ENCODE measurements around the gene OCA2.

DNA sequence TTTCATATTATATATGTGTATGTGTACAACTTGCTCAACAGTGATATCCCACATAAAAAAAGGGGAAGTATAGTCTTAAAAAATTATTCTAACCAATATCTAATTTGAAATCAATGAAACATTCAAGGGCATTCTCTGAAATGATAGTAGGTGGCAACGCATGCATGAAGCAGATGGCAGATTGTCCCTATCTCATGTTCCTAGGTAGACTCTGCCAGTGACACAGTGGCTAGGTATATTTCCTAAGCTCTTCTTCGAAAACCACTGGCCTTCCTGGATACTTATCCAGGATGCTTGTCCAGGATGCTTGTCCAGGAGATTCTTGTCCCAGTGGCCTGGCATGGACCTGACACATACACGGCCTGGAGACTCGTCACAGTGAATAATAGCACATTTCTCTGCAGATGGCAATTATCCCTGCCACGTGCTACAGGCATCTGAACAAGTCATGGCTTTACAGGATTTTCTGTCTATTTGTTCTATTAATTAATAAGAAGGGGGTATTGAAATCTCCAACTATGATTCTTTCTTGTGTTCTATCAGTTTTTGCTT, 54.9 kb downstream of the OCA2 start:
- TF ChIP-seq, protein P1, sequence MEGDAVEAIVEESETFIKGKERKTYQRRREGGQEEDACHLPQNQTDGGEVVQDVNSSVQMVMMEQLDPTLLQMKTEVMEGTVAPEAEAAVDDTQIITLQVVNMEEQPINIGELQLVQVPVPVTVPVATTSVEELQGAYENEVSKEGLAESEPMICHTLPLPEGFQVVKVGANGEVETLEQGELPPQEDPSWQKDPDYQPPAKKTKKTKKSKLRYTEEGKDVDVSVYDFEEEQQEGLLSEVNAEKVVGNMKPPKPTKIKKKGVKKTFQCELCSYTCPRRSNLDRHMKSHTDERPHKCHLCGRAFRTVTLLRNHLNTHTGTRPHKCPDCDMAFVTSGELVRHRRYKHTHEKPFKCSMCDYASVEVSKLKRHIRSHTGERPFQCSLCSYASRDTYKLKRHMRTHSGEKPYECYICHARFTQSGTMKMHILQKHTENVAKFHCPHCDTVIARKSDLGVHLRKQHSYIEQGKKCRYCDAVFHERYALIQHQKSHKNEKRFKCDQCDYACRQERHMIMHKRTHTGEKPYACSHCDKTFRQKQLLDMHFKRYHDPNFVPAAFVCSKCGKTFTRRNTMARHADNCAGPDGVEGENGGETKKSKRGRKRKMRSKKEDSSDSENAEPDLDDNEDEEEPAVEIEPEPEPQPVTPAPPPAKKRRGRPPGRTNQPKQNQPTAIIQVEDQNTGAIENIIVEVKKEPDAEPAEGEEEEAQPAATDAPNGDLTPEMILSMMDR (IDR thresholded peaks at IDR 0.05; ENCODE audit: control extremely low read depth in 1 of 3, insufficient read depth in 1 of 3, low read depth in 1 of 3, low read length in 3 of 3): no peak
- TF ChIP-seq HDAC6 (IDR thresholded peaks at IDR 0.05; ENCODE audit: low read depth, low read length): no peak
- no peak for TF ChIP-seq HDAC2 (IDR thresholded peaks at IDR 0.05; ENCODE audit: borderline replicate concordance in 1 of 2, low read depth in 2 of 2, low read length in 2 of 2)
- no peak for TF ChIP-seq EZH2 (IDR thresholded peaks at IDR 0.05; ENCODE audit: low read depth, low read length, severe bottlenecking)
- no peak for TF ChIP-seq CHD2 (IDR thresholded peaks at IDR 0.05; ENCODE audit: low read length)
- no peak for TF ChIP-seq SRF (IDR thresholded peaks at IDR 0.05; ENCODE audit: low read depth, low read length)
- TF ChIP-seq GABPA (IDR thresholded peaks at IDR 0.05; ENCODE audit: borderline replicate concordance, insufficient read depth, low read length): no peak
- TF ChIP-seq, protein P2, sequence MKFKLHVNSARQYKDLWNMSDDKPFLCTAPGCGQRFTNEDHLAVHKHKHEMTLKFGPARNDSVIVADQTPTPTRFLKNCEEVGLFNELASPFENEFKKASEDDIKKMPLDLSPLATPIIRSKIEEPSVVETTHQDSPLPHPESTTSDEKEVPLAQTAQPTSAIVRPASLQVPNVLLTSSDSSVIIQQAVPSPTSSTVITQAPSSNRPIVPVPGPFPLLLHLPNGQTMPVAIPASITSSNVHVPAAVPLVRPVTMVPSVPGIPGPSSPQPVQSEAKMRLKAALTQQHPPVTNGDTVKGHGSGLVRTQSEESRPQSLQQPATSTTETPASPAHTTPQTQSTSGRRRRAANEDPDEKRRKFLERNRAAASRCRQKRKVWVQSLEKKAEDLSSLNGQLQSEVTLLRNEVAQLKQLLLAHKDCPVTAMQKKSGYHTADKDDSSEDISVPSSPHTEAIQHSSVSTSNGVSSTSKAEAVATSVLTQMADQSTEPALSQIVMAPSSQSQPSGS (IDR thresholded peaks at IDR 0.05; ENCODE audit: low read length): no peak
- TF ChIP-seq POLR2A (IDR thresholded peaks at IDR 0.05; ENCODE audit: control extremely low read depth in 1 of 2, low read depth in 2 of 2, low read length in 2 of 2): no peak
- TF ChIP-seq JUND (IDR thresholded peaks at IDR 0.05; ENCODE audit: low read length): no peak
- TF ChIP-seq, protein P3, sequence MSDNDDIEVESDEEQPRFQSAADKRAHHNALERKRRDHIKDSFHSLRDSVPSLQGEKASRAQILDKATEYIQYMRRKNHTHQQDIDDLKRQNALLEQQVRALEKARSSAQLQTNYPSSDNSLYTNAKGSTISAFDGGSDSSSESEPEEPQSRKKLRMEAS (IDR thresholded peaks at IDR 0.05): no peak
- no peak for TF ChIP-seq CEBPB (IDR thresholded peaks at IDR 0.05; ENCODE audit: low read depth, low read length)
- TF ChIP-seq YY1 (IDR thresholded peaks at IDR 0.05; ENCODE audit: low read depth, low read length): no peak
- TF ChIP-seq RNF2 (IDR thresholded peaks at IDR 0.05; ENCODE audit: borderline replicate concordance, low read depth, low read length, missing control alignments, poor library complexity, severe bottlenecking): no peak

Data from H1 (cell line).